C4-2B (cell line): ENCODE data around the gene OSGEP.

Experiments
- ZFX ChIP-seq: fragments of 450-650 bp; IDR thresholded peaks from 2 replicates; pipeline ENCODE4 v1.6.1; 2017
- TF ChIP-seq, protein P1 (sequence below): fragments of 450-650 bp; conservative IDR thresholded peaks from 2 replicates; pipeline ENCODE4 v1.5.1; 2017; ENCODE audit warnings: mild to moderate bottlenecking

DNA sequence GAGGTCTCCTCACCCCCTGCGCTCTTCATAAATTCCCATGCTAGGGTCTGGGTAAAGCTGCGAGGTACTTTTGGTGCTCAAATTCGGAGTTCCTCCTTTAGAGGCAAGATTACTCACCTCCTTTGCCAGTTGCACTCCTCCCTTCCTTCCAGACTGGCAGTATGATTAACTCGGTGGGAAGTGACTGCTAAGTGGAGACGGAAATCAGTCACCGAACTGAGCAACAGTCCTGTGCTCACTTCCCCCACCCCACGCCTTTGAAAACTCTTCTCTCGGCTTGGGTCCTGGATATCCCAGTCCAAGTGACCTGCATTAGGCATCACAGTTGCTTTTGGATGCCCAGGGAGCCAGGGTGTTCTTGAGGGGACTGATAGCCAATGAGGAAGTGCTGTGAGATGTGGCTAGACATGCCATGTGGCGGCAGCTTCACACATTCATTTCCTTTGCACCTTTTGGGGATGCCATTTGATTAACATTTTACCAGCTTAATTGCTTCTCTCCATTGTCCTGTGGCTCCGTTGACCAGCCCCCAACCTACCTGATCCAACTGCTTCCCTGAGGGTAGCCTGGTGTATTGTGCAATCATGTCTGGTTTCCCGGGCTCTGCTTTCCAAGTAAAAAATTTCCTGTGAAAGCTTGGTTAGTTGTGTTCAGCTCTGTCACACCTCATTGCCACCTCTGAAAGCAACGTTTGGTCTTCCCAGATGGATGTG lies 15.4 kb upstream of the OSGEP start:
- TF ChIP-seq, protein P1, sequence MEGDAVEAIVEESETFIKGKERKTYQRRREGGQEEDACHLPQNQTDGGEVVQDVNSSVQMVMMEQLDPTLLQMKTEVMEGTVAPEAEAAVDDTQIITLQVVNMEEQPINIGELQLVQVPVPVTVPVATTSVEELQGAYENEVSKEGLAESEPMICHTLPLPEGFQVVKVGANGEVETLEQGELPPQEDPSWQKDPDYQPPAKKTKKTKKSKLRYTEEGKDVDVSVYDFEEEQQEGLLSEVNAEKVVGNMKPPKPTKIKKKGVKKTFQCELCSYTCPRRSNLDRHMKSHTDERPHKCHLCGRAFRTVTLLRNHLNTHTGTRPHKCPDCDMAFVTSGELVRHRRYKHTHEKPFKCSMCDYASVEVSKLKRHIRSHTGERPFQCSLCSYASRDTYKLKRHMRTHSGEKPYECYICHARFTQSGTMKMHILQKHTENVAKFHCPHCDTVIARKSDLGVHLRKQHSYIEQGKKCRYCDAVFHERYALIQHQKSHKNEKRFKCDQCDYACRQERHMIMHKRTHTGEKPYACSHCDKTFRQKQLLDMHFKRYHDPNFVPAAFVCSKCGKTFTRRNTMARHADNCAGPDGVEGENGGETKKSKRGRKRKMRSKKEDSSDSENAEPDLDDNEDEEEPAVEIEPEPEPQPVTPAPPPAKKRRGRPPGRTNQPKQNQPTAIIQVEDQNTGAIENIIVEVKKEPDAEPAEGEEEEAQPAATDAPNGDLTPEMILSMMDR, result no peak
- TF ChIP-seq ZFX, result no peak
